ENCODE data around the gene RDH14.

- TF ChIP-seq POLR2AphosphoS5 (IDR thresholded peaks at IDR 0.05; ENCODE audit: borderline replicate concordance, low read depth, low read length) (no peak), EZH2 (IDR thresholded peaks at IDR 0.05) (no peak)
These were observed 40.5 kb downstream of the RDH14 start for GRCh38 chr2:18519914-18520450.
